HepG2 (cell line): ENCODE data around the gene KHNYN. TPM values are rescaled to one million over a fixed set of nuclear protein-coding genes. Genes with fewer than 3 reads are reported as not detected.

ENCODE experiments used
- AKAP8 ChIP-seq: sonication (generic); formaldehyde crosslinking; IDR thresholded peaks from 2 replicates; pipeline ENCODE4 v1.5.1; 2020; ENCODE audit warnings: mild to moderate bottlenecking, missing genetic modification reagents
- ATF1 ChIP-seq: IDR thresholded peaks from 2 replicates; pipeline ENCODE4 v1.6.1; 2016; ENCODE audit warnings: mild to moderate bottlenecking, control low read depth
- ELK4 ChIP-seq: sonication (generic); formaldehyde crosslinking; IDR thresholded peaks from 2 replicates; pipeline ENCODE4 v1.9.0; 2021; ENCODE audit warnings: missing genetic modification reagents, borderline replicate concordance
- GZF1 ChIP-seq: sonication (generic); formaldehyde crosslinking; IDR thresholded peaks from 2 replicates; pipeline ENCODE4 v1.5.1; 2020; ENCODE audit warnings: mild to moderate bottlenecking, missing genetic modification reagents
- HNRNPLL ChIP-seq: fragments of 200-400 bp; formaldehyde crosslinking; IDR thresholded peaks from 2 replicates; pipeline ENCODE4 v1.6.1; 2017; ENCODE audit warnings: mild to moderate bottlenecking, low read depth, low read length; ENCODE audit not compliant: poor library complexity, severe bottlenecking
- IKZF4 ChIP-seq: sonication (generic); formaldehyde crosslinking; IDR thresholded peaks from 2 replicates; pipeline ENCODE4 v1.5.1; 2020; ENCODE audit warnings: borderline replicate concordance, mild to moderate bottlenecking, low read depth, missing genetic modification reagents; ENCODE audit errors: not compliant biosample characterization
- JUNB ChIP-seq: sonication (generic); formaldehyde crosslinking; IDR thresholded peaks from 2 replicates; pipeline ENCODE4 v1.8.0; 2022; ENCODE audit warnings: missing genetic modification reagents, mild to moderate bottlenecking, borderline replicate concordance
- LCORL ChIP-seq, 2 experiments: fragments of 450-650 bp in 1 of 2; sonication (generic) in 1 of 2; formaldehyde crosslinking in 1 of 2; IDR thresholded peaks; 2 replicates each; pipeline versions ENCODE4 v1.5.0 to v1.6.1; 2017 to 2020; ENCODE audit warnings: antibody characterized with exemption in 1 of 2, missing genetic modification reagents in 1 of 2
- MIER3 ChIP-seq: IDR thresholded peaks from 2 replicates; pipeline ENCODE4 v1.6.1; 2016; ENCODE audit warnings: missing compliant biosample characterization, borderline replicate concordance
- NFE2 ChIP-seq: sonication (generic); formaldehyde crosslinking; IDR thresholded peaks from 2 replicates; pipeline ENCODE4 v1.4.0; 2020; ENCODE audit warnings: missing genetic modification reagents
- PAX8 ChIP-seq: sonication (generic); formaldehyde crosslinking; IDR thresholded peaks from 2 replicates; pipeline ENCODE4 v1.8.0; 2022; ENCODE audit warnings: mild to moderate bottlenecking, missing genetic modification reagents, borderline replicate concordance
- PCBP2 ChIP-seq: fragments of 200-400 bp; formaldehyde crosslinking; optimal IDR thresholded peaks from 2 replicates; pipeline ENCODE3; 2018; ENCODE audit warnings: low read length, low read depth; ENCODE audit not compliant: poor library complexity, severe bottlenecking
- RFX1 ChIP-seq: fragments of 450-650 bp; IDR thresholded peaks from 2 replicates; pipeline ENCODE4 v1.6.1; 2017
- RFXAP ChIP-seq: sonication (generic); formaldehyde crosslinking; IDR thresholded peaks from 2 replicates; pipeline ENCODE4 v1.4.0; 2020; ENCODE audit warnings: missing genetic modification reagents, borderline replicate concordance
- SATB2 ChIP-seq: sonication (generic); formaldehyde crosslinking; IDR thresholded peaks from 2 replicates; pipeline ENCODE4 v1.5.0; 2020; ENCODE audit warnings: missing genetic modification reagents
- SCMH1 ChIP-seq: sonication (generic); formaldehyde crosslinking; IDR thresholded peaks from 2 replicates; pipeline ENCODE4 v1.9.0; 2021; ENCODE audit warnings: missing genetic modification reagents, mild to moderate bottlenecking, borderline replicate concordance
- TBP ChIP-seq: sonication (generic); formaldehyde crosslinking; IDR thresholded peaks from 2 replicates; pipeline ENCODE4 v1.5.0; 2020; ENCODE audit warnings: missing genetic modification reagents
- TFDP2 ChIP-seq: sonication (generic); formaldehyde crosslinking; IDR thresholded peaks from 2 replicates; pipeline ENCODE4 v1.4.0; 2020; ENCODE audit warnings: missing genetic modification reagents
- ZNF12 ChIP-seq: sonication (generic); formaldehyde crosslinking; IDR thresholded peaks from 2 replicates; pipeline ENCODE4 v1.5.0; 2020; ENCODE audit warnings: missing genetic modification reagents
- ZNF121 ChIP-seq: sonication (generic); formaldehyde crosslinking; IDR thresholded peaks from 2 replicates; pipeline ENCODE4 v1.5.0; 2020; ENCODE audit warnings: mild to moderate bottlenecking, missing genetic modification reagents
- ZNF317 ChIP-seq: sonication (generic); formaldehyde crosslinking; IDR thresholded peaks from 2 replicates; pipeline ENCODE4 v1.5.0; 2020; ENCODE audit warnings: mild to moderate bottlenecking, missing genetic modification reagents
- ZNF354B ChIP-seq: sonication (generic); formaldehyde crosslinking; IDR thresholded peaks from 2 replicates; pipeline ENCODE4 v1.8.0; 2022; ENCODE audit warnings: mild to moderate bottlenecking, missing genetic modification reagents
- ZNF546 ChIP-seq: sonication (generic); formaldehyde crosslinking; conservative IDR thresholded peaks from 2 replicates; pipeline ENCODE4 v1.8.1; 2023; ENCODE audit warnings: mild to moderate bottlenecking, missing genetic modification reagents
- ZNF724P ChIP-seq: sonication (generic); formaldehyde crosslinking; IDR thresholded peaks from 2 replicates; pipeline ENCODE4 v1.8.0; 2022; ENCODE audit warnings: missing genetic modification reagents, borderline replicate concordance
- ZSCAN20 ChIP-seq: sonication (generic); formaldehyde crosslinking; IDR thresholded peaks from 2 replicates; pipeline ENCODE4 v1.4.0; 2020; ENCODE audit warnings: missing genetic modification reagents, mild to moderate bottlenecking, borderline replicate concordance
- polyA plus RNA-seq, 8 experiments: library from polyadenylated mRNA; depleted of rRNA in 3 of 8; stranded (reverse) in 7 of 8; unstranded in 1 of 8; fragments of >200 nt; fragmentation: Illumina TruSeq in 4 of 8; extraction: Trizol in 4 of 8; gene quantifications; 2 replicates each; pipeline versions ENCODE4 v1.2.1 to v1.2.3, GENCODE V29; 2011 to 2016; ENCODE audit warnings: low read depth in 4 of 8, missing spikeins in 1 of 8, mixed read lengths in 1 of 8; ENCODE audit not compliant: insufficient read depth in 1 of 8
- total RNA-seq, 5 experiments: library from RNA; depleted of rRNA; stranded (reverse); fragments of >200 nt; fragmentation: Illumina TruSeq; extraction: Trizol; gene quantifications; 2 replicates each; pipeline ENCODE4 v1.2.3, GENCODE V29; 2016; ENCODE audit warnings: low read depth in 1 of 5
- TF ChIP-seq, protein P1 (sequence below): sonication (generic); formaldehyde crosslinking; conservative IDR thresholded peaks from 2 replicates; pipeline ENCODE4 v1.8.1; 2023; ENCODE audit warnings: missing genetic modification reagents
- TF ChIP-seq, protein P2 (sequence below): sonication (generic); formaldehyde crosslinking; IDR thresholded peaks from 2 replicates; pipeline ENCODE4 v1.4.0; 2020; ENCODE audit warnings: missing genetic modification reagents, mild to moderate bottlenecking, borderline replicate concordance

KHNYN gene
- total and polyA plus RNA-seq, 2 of the 13 experiments (the other 11 are each of a cell fraction or from before 2014, with no cell fraction given) = 52.8 to 75.7 TPM

- TF ChIP-seq NFE2 (CRISPR knock-in tag) = no peak
- no peak for TF ChIP-seq TFDP2
- 0 out of 2 replicates have a peak, but pooled peaks have one; percentile 5 for TF ChIP-seq ATF1 (CRISPR knock-in tag)
- TF ChIP-seq ELK4 (CRISPR knock-in tag) = no peak
- TF ChIP-seq HNRNPLL = no peak
- peak; percentile 80 for TF ChIP-seq LCORL (IDR thresholded peaks at IDR 0.05)
- TF ChIP-seq LCORL (CRISPR knock-in tag; IDR thresholded peaks at IDR 0.05) = no peak
- TF ChIP-seq TBP (CRISPR knock-in tag) = no peak
- TF ChIP-seq ZNF12 (CRISPR knock-in tag) = no peak
- TF ChIP-seq MIER3 (CRISPR knock-in tag) = no peak
- TF ChIP-seq ZSCAN20 (CRISPR knock-in tag) = no peak
- no peak for TF ChIP-seq SCMH1 (CRISPR knock-in tag)
- no peak for TF ChIP-seq RFX1
- TF ChIP-seq, protein P1, sequence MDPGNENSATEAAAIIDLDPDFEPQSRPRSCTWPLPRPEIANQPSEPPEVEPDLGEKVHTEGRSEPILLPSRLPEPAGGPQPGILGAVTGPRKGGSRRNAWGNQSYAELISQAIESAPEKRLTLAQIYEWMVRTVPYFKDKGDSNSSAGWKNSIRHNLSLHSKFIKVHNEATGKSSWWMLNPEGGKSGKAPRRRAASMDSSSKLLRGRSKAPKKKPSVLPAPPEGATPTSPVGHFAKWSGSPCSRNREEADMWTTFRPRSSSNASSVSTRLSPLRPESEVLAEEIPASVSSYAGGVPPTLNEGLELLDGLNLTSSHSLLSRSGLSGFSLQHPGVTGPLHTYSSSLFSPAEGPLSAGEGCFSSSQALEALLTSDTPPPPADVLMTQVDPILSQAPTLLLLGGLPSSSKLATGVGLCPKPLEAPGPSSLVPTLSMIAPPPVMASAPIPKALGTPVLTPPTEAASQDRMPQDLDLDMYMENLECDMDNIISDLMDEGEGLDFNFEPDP = no peak
- TF ChIP-seq AKAP8 (CRISPR knock-in tag) = no peak
- no peak; the same call in 1 of the 2 replicates for TF ChIP-seq ZNF317 (CRISPR knock-in tag)
- TF ChIP-seq ZNF121 (CRISPR knock-in tag) = no peak
- 0 out of 2 replicates have a peak, but pooled peaks have one; percentile 47 for TF ChIP-seq ZNF354B
- no peak for TF ChIP-seq PAX8 (CRISPR knock-in tag)
- no peak for TF ChIP-seq ZNF546 (CRISPR knock-in tag)
- TF ChIP-seq IKZF4 = no peak
- no peak for TF ChIP-seq PCBP2
- TF ChIP-seq, protein P2, sequence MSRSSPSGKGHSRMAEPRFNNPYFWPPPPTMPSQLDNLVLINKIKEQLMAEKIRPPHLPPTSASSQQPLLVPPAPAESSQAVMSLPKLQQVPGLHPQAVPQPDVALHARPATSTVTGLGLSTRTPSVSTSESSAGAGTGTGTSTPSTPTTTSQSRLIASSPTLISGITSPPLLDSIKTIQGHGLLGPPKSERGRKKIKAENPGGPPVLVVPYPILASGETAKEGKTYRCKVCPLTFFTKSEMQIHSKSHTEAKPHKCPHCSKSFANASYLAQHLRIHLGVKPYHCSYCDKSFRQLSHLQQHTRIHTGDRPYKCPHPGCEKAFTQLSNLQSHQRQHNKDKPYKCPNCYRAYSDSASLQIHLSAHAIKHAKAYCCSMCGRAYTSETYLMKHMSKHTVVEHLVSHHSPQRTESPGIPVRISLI (CRISPR knock-in tag) = no peak
- TF ChIP-seq RFXAP (CRISPR knock-in tag) = no peak
- no peak for TF ChIP-seq JUNB (CRISPR knock-in tag)
- no peak for TF ChIP-seq ZNF724P (CRISPR knock-in tag)
- no peak for TF ChIP-seq SATB2
- no peak for TF ChIP-seq GZF1 (CRISPR knock-in tag)
Observed at GRCh38 chr14:24443053-24443665, 13.4 kb downstream of the KHNYN start (continued).
